ENCODE results near the gene FBXO24. TPM values are rescaled to one million over a fixed set of nuclear protein-coding genes. Genes with fewer than 3 reads are reported as not detected.
A peak's percentile ranks its signal among the peaks of the same experiment; 100 is the strongest.

FBXO24 gene
- total RNA-seq, 4 donors from 2014 or later = 0.14 to 0.79 TPM; not detected in 2

GRCh38 chr7:100570954-100571828 is 14.9 kb upstream of the FBXO24 start:
- TF ChIP-seq POLR2A (IDR thresholded peaks at IDR 0.05) (no peak), POLR2AphosphoS5 (IDR thresholded peaks at IDR 0.05) (peak in 1 of 3 donors; percentile 12)
- Histone ChIP-seq H3K36me3 (peaks cover 0 to 8% (median 0%) of the 10 kb centered on the region in 4 donors), H3K4me3 (no peak overlapping the region), H3K27me3 (peaks cover 8% of the 10 kb centered on the region), H3K4me1 (peaks cover 12 to 35% (median 27%) of the 10 kb centered on the region in 4 donors), H3K27ac (no peak overlapping the region), H3K9me3 (no peaks in the 10 kb centered on the region)
- DNase-seq = no peak
- in situ Hi-C loops (cut with MboI; ENCODE audit: low pct_ligation_motif_present in 1 of 4, low pct_unique_long_range_greater_than_20kb in 1 of 4, low sequenced_read_pairs in 3 of 4) = no loop called here
- WGBS, 2 donors (ENCODE audit: low coverage in 1 of 2) = 71 to 80% methylated on average over 2 to 25 of the region's 26 CpGs
- intact Hi-C loops (cut with DNase I; ENCODE audit: low total_unique reads) = no loop called here

DNA sequence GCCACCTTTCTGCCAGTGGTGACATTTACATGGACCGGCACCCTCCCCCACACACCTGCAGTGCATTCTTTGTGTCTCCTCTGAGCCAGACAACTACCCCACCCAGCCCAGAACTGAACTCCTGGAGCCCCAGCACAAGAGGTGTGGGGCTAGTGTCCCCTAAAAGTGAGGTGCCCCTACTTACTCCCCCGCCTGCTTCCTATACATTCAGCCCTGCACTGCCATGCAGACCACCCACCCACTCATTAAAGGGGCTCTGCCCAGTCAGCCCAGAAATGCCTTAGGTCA is 14.4 kb upstream of the FBXO24 start:
- in situ Hi-C loops (cut with MboI; ENCODE audit: low pct_ligation_motif_present in 1 of 4, low pct_unique_long_range_greater_than_20kb in 1 of 4, low sequenced_read_pairs in 3 of 4) = no loop called here
- DNase-seq = no peak

GRCh38 chr7:100572281-100572948 is 13.7 kb upstream of the FBXO24 start:
- H3K9me3 ChIP-seq = no peaks in the 10 kb centered on the region
- H3K36me3 ChIP-seq = peaks cover 0 to 20% (median 4%) of the 10 kb centered on the region in 4 donors
- H3K4me3 ChIP-seq = no peak overlapping the region
- peaks cover 8% of the 10 kb centered on the region for H3K27me3 ChIP-seq
- 86% methylated on average over 18 of the region's 20 CpGs; no CpG with 5 or more reads in 1 of the 2 donors for WGBS, 2 donors (ENCODE audit: low coverage in 1 of 2)
- H3K27ac ChIP-seq = no peak overlapping the region
- no peak for DNase-seq
- TF ChIP-seq EP300 (IDR thresholded peaks at IDR 0.05; ENCODE audit: low read depth) (no peak), CTCF (IDR thresholded peaks at IDR 0.05) (no peak), POLR2AphosphoS5 (IDR thresholded peaks at IDR 0.05) (no peak), POLR2A (IDR thresholded peaks at IDR 0.05) (no peak)
- in situ Hi-C loops (cut with MboI; ENCODE audit: low pct_ligation_motif_present in 1 of 4, low pct_unique_long_range_greater_than_20kb in 1 of 4, low sequenced_read_pairs in 3 of 4) (no loop called here), intact Hi-C loops (cut with DNase I; ENCODE audit: low total_unique reads) (no loop called here)
- peaks cover 12 to 35% (median 27%) of the 10 kb centered on the region in 4 donors for H3K4me1 ChIP-seq

More for the DNA sequence above, 14.4 kb upstream of the FBXO24 start:
- no peak for TF ChIP-seq CTCF (IDR thresholded peaks at IDR 0.05)
- no peak for TF ChIP-seq EP300 (IDR thresholded peaks at IDR 0.05; ENCODE audit: low read depth)
- no peak for TF ChIP-seq POLR2A (IDR thresholded peaks at IDR 0.05)
- Histone ChIP-seq H3K9me3 (no peaks in the 10 kb centered on the region), H3K4me3 (no peak overlapping the region), H3K4me1 (peaks cover 12 to 35% (median 27%) of the 10 kb centered on the region in 4 donors), H3K27ac (no peak overlapping the region), H3K27me3 (peaks cover 8% of the 10 kb centered on the region), H3K36me3 (peaks cover 0 to 13% (median 2%) of the 10 kb centered on the region in 4 donors)
- intact Hi-C loops (cut with DNase I; ENCODE audit: low total_unique reads) = no loop called here
- 96% methylated on average over 2 of the region's 2 CpGs; no CpG with 5 or more reads in 1 of the 2 donors for WGBS, 2 donors (ENCODE audit: low coverage in 1 of 2)

- Histone ChIP-seq H3K27me3 (peaks cover 8% of the 10 kb centered on the region), H3K36me3 (peaks cover 0 to 27% (median 7%) of the 10 kb centered on the region in 4 donors), H3K4me3 (no peak overlapping the region), H3K27ac (no peak overlapping the region), H3K9me3 (no peaks in the 10 kb centered on the region), H3K4me1 (peaks cover 12 to 30% (median 25%) of the 10 kb centered on the region in 4 donors)
- intact Hi-C loops (cut with DNase I; ENCODE audit: low total_unique reads) (no loop called here), in situ Hi-C loops (cut with MboI; ENCODE audit: low pct_ligation_motif_present in 1 of 4, low pct_unique_long_range_greater_than_20kb in 1 of 4, low sequenced_read_pairs in 3 of 4) (no loop called here)
- 95% methylated on average over 24 of the region's 30 CpGs; no CpG with 5 or more reads in 1 of the 2 donors for WGBS, 2 donors (ENCODE audit: low coverage in 1 of 2)
- no peak for DNase-seq
- TF ChIP-seq POLR2A (IDR thresholded peaks at IDR 0.05) = no peak
- no peak for TF ChIP-seq EP300 (IDR thresholded peaks at IDR 0.05; ENCODE audit: low read depth)
- TF ChIP-seq CTCF (IDR thresholded peaks at IDR 0.05) = no peak
- no peak for TF ChIP-seq POLR2AphosphoS5 (IDR thresholded peaks at IDR 0.05)
These were observed 13.0 kb upstream of the FBXO24 start for GRCh38 chr7:100572949-100573675.
